Transverse colon (tissue), 4 donors: Measurements from ENCODE around the gene PDCD11. TPM values are rescaled to one million over a fixed set of nuclear protein-coding genes. Genes with fewer than 3 reads are reported as not detected.

Source experiments
- DNase-seq: peaks from one replicate; pipeline ENCODE4 v3.0.0-alpha.2; 2019
- H3K27ac ChIP-seq, 4 donors: fragments of 200-600 bp; sonication (generic); 2 replicates each; pipeline ENCODE4 v1.5.1; 2016 to 2018; ENCODE audit warnings: inconsistent platforms in 4 of 4
- H3K27me3 ChIP-seq: fragments of 200-600 bp; sonication (generic); 2 replicates; pipeline ENCODE4 v1.5.1; 2017; ENCODE audit warnings: inconsistent platforms
- H3K36me3 ChIP-seq, 4 donors: fragments of 200-600 bp; sonication (generic); 2 replicates each; pipeline ENCODE4 v1.5.1; 2017 to 2019; ENCODE audit warnings: inconsistent platforms in 4 of 4
- H3K4me1 ChIP-seq, 4 donors: fragments of 200-600 bp; sonication (generic); 2 replicates each; pipeline ENCODE4 v1.5.1; 2017 to 2020; ENCODE audit warnings: inconsistent platforms in 4 of 4
- H3K4me3 ChIP-seq, 4 donors: fragments of 200-600 bp; sonication (generic); 1 replicate in 1 of 4; 2 replicates in 3 of 4; pipeline versions ENCODE4 v1.5.1 to v1.6.1; 2017 to 2019; ENCODE audit warnings: inconsistent platforms in 4 of 4
- H3K9me3 ChIP-seq, 2 donors: fragments of 200-600 bp; sonication (generic); 2 replicates each; pipeline ENCODE4 v1.5.1; 2017 to 2019; ENCODE audit warnings: inconsistent platforms in 2 of 2
- EP300 ChIP-seq: sonication (generic); formaldehyde crosslinking; IDR thresholded peaks from one replicate; pipeline ENCODE4 v1.6.1; 2017; ENCODE audit warnings: antibody characterized with exemption, low read depth
- POLR2A ChIP-seq: fragments of 450-650 bp; IDR thresholded peaks from one replicate; pipeline ENCODE4 v1.6.1; 2016; ENCODE audit warnings: antibody characterized with exemption, mild to moderate bottlenecking, moderate library complexity
- POLR2AphosphoS5 ChIP-seq, 3 donors: sonication (generic); formaldehyde crosslinking; IDR thresholded peaks; one replicate each; pipeline ENCODE4 v1.6.1; 2016; ENCODE audit warnings: antibody characterized with exemption in 3 of 3
- WGBS, 2 donors: methylation state at CpG; one replicate each; pipeline ENCODE4 v1.1.5; 2018; ENCODE audit warnings: low coverage in 1 of 2; 5-methylcytosine and 5-hydroxymethylcytosine counted together
- in situ Hi-C, 4 donors: fragments of 200-750 bp; cut with MboI; loops; one replicate each; pipeline versions ENCODE4 v1.15.0 to v1.15.1; 2017; ENCODE audit warnings: low sequenced_read_pairs in 3 of 4, low pct_ligation_motif_present in 1 of 4, low pct_unique_long_range_greater_than_20kb in 1 of 4
- intact Hi-C: fragments of 100-400 bp; cut with DNase I; formaldehyde crosslinking; loops from one replicate; pipeline ENCODE4 v1.15.1; 2023; ENCODE audit warnings: low total_unique reads
- total RNA-seq, 4 donors: library from RNA; depleted of rRNA; stranded (reverse); fragments of >200 nt; gene quantifications; one replicate each; pipeline ENCODE4 v1.1.0, GENCODE V29; 2016
- TF ChIP-seq, protein P1 (sequence below), 5 experiments: fragments of 200-600 bp in 3 of 5; fragments of 450-650 bp in 2 of 5; sonication (generic) in 3 of 5; IDR thresholded peaks; 1 replicate in 2 of 5; 2 replicates in 3 of 5; pipeline ENCODE4 v1.5.1; 2016 to 2017; ENCODE audit warnings: antibody characterized with exemption in 5 of 5, inconsistent platforms in 3 of 5, mild to moderate bottlenecking in 2 of 5, moderate library complexity in 1 of 5

The PDCD11 gene
- total RNA-seq, 4 donors from 2014 or later: 10.1 to 20.0 (median 13.3) TPM

DNA sequence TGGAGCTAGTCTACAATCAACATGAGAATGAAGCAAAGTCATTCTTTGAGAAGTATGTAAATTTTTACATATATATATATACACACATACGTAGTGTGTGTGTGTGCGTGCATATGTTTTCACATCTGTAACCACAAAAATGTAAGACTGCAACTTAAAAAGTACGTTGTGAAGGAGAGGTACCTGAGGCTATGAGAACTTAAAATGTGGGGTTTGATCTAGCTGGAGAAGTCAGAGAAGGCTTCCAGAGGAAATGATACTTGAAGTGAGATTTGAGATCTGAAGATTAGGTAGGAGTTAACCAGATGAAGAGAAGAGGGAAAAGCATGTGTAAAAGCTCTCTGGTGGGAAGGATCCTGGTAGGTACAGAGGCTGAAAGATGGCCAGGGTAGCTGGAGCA is 22.9 kb upstream of the PDCD11 start:
- in situ Hi-C loops: no loop called here
- Histone ChIP-seq H3K27me3 (no peaks in the 10 kb centered on the region), H3K4me1 (peaks cover 10 to 38% (median 33%) of the 10 kb centered on the region in 4 donors), H3K36me3 (peaks cover 0 to 10% (median 0%) of the 10 kb centered on the region in 4 donors), H3K27ac (peak overlapping the region; percentile 51 to 79 (median 72)), H3K4me3 (no peak overlapping the region), H3K9me3 (no peaks in the 10 kb centered on the region)
- DNase-seq: no peak
- TF ChIP-seq POLR2AphosphoS5 (IDR thresholded peaks at IDR 0.05) (no peak), POLR2A (no peak), EP300 (no peak)
- TF ChIP-seq, protein P1, sequence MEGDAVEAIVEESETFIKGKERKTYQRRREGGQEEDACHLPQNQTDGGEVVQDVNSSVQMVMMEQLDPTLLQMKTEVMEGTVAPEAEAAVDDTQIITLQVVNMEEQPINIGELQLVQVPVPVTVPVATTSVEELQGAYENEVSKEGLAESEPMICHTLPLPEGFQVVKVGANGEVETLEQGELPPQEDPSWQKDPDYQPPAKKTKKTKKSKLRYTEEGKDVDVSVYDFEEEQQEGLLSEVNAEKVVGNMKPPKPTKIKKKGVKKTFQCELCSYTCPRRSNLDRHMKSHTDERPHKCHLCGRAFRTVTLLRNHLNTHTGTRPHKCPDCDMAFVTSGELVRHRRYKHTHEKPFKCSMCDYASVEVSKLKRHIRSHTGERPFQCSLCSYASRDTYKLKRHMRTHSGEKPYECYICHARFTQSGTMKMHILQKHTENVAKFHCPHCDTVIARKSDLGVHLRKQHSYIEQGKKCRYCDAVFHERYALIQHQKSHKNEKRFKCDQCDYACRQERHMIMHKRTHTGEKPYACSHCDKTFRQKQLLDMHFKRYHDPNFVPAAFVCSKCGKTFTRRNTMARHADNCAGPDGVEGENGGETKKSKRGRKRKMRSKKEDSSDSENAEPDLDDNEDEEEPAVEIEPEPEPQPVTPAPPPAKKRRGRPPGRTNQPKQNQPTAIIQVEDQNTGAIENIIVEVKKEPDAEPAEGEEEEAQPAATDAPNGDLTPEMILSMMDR (IDR thresholded peaks at IDR 0.05): no peak
- WGBS, 2 donors: 65 to 74% methylated on average over 3 of the region's 3 CpGs
- intact Hi-C loops: no loop called here

DNA sequence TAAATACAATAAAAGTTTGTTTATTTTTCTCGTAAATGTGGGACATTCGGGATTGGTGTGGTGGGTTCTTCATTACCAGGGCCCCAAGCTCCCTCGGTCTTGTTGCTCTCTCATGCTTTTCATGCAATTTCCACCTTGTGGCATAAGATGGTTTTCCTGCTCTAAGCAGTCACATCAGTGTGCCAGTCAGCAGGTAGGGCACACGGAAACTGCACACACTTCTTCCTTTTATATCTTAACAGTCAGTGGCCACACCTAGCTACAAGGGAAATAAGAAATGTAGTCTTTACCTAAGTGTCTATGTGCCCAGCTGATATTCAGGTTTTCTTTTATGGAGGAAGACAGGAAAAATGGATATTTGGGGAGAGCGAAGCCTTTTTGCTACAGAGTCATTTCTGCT is 22.2 kb upstream of the PDCD11 start:
- Histone ChIP-seq H3K4me1 (peaks cover 7 to 33% (median 27%) of the 10 kb centered on the region in 4 donors), H3K36me3 (peaks cover 0 to 10% (median 0%) of the 10 kb centered on the region in 4 donors), H3K4me3 (no peak overlapping the region), H3K27me3 (no peaks in the 10 kb centered on the region), H3K27ac (peak overlapping the region; percentile 51 to 79 (median 72)), H3K9me3 (no peaks in the 10 kb centered on the region)
- intact Hi-C loops (no loop called here), in situ Hi-C loops (no loop called here)
- TF ChIP-seq POLR2AphosphoS5 (IDR thresholded peaks at IDR 0.05): peak in 2 of 3 donors; percentile 44 to 49
- TF ChIP-seq, protein P1 (IDR thresholded peaks at IDR 0.05): peak in 2 of 5 experiments; percentile 40 to 42
- no peak for TF ChIP-seq POLR2A
- 58 to 62% methylated on average over 5 of the region's 5 CpGs for WGBS, 2 donors
- peak; percentile 54 for DNase-seq

DNA sequence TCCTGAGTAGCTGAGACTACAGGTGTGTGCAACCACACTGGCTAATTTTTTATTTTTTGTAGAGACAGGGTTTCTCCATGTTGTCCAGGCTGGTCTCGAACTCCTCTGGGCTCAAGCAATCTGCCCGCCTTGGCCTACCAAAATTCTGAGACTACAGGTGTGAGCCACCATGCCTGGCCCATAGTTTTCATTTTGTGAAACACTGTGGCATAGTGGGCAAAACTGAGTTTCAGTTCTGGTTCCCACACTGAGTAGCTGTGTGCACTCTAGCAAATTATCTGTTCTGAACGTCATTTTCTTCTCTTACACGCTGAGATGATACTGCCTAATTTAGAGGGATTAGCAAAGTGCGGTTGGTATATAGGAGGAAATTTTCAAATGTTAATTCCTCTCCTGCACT is 13.7 kb upstream of the PDCD11 start:
- TF ChIP-seq POLR2A: no peak
- TF ChIP-seq POLR2AphosphoS5 (IDR thresholded peaks at IDR 0.05): no peak
- no peak for TF ChIP-seq EP300
- TF ChIP-seq, protein P1 (IDR thresholded peaks at IDR 0.05): no peak
- intact Hi-C loops (no loop called here), in situ Hi-C loops (no loop called here)
- Histone ChIP-seq H3K4me1 (no peaks in the 10 kb centered on the region), H3K36me3 (peaks cover 0 to 46% (median 14%) of the 10 kb centered on the region in 4 donors), H3K9me3 (no peaks in the 10 kb centered on the region), H3K27ac (no peak overlapping the region), H3K4me3 (no peak overlapping the region), H3K27me3 (no peaks in the 10 kb centered on the region)
- 84 to 88% methylated on average over 5 of the region's 5 CpGs for WGBS, 2 donors
- DNase-seq: no peak

DNA sequence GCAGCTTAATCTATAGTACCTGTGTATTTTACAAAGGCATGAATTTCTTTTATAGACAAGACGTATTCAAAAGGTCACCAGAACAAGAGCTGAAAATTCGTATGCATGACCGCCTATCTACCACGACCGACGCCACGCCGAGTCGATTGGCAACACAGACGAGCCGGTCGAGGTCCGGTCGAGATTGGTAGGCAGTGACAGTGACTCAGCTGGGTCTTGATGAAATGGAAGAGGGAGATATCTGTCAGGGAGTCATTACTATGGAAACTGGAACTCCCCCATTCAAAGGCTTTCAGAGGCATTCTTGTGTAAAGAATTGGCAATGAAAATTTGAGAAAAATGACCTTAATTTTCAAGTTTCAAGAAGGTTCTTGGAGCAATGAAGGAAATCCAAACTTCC is 2.2 kb upstream of the PDCD11 start:
- no peaks in the 10 kb centered on the region for H3K9me3 ChIP-seq
- no peaks in the 10 kb centered on the region for H3K27me3 ChIP-seq
- H3K4me1 ChIP-seq: peaks cover 9 to 41% (median 32%) of the 10 kb centered on the region in 4 donors
- in situ Hi-C loops: no loop called here
- TF ChIP-seq POLR2AphosphoS5 (IDR thresholded peaks at IDR 0.05) (no peak), POLR2A (no peak), EP300 (no peak)
- TF ChIP-seq, protein P1 (IDR thresholded peaks at IDR 0.05): no peak
- intact Hi-C loops: no loop called here
- H3K36me3 ChIP-seq: peaks cover 0 to 34% (median 15%) of the 10 kb centered on the region in 4 donors
- 87 to 94% methylated on average over 2 to 14 of the region's 14 CpGs for WGBS, 2 donors
- DNase-seq: no peak
- no peak overlapping the region for H3K4me3 ChIP-seq
- no peak overlapping the region for H3K27ac ChIP-seq
